ENCODE results near the gene DAP3. TPM values are rescaled to one million over a fixed set of nuclear protein-coding genes. Genes with fewer than 3 reads are reported as not detected.

DAP3 gene
- total and polyA plus RNA-seq, 2 of the 8 experiments (the other 6 are each of a cell fraction or from before 2014, with no cell fraction given): 66.3 to 87.1 TPM

- Histone ChIP-seq H2BK120ac (replicated peaks; ENCODE audit: low read depth, low read length) (no peak overlapping the region), H3K9me3 (ENCODE audit: insufficient read depth in 2 of 2, low read depth in 1 of 2, low read length in 1 of 2) (0 out of 4 replicates have a peak, but pooled peaks cover 0 to 5% of the 10 kb centered on the region in 2 experiments), H2AK5ac (ENCODE audit: low read depth, low read length) (no peak overlapping the region), H3K23me2 (ENCODE audit: low read depth, low read length) (no peaks in the 10 kb centered on the region), H4K5ac (ENCODE audit: insufficient read length, low read depth, low read length) (no peak overlapping the region), H2BK15ac (ENCODE audit: low read length) (no peak overlapping the region), H3K18ac (ENCODE audit: extremely low read depth, low read length) (no peak overlapping the region), H3K79me2 (ENCODE audit: control insufficient read depth in 1 of 2, insufficient read depth in 2 of 2, low read length in 2 of 2) (no peaks in the 10 kb centered on the region), H2BK5ac (ENCODE audit: low read depth, low read length) (no peak overlapping the region), H3K36me3 (ENCODE audit: control insufficient read depth in 2 of 4, insufficient read depth in 4 of 4, low read length in 3 of 4) (no peaks in the 10 kb centered on the region), H3K4me2 (ENCODE audit: insufficient read depth in 1 of 2, low read depth in 2 of 2, low read length in 2 of 2) (no peak overlapping the region), H3K4me1 (replicated peaks in 1 of 4; ENCODE audit: control insufficient read depth in 3 of 4, insufficient read depth in 4 of 4, low read length in 3 of 4) (no peaks in the 10 kb centered on the region), H3K9ac (replicated peaks in 1 of 4; ENCODE audit: extremely low read depth in 1 of 4, low read depth in 3 of 4, low read length in 3 of 4) (no peak overlapping the region), H4K91ac (replicated peaks; ENCODE audit: insufficient read length, low read length) (no peak overlapping the region), H3K4me3 (ENCODE audit: extremely low read depth in 1 of 4, insufficient read depth in 2 of 4, low read depth in 3 of 4, low read length in 4 of 4) (no peak overlapping the region), H3K27ac (ENCODE audit: low read depth, low read length) (no peak overlapping the region), H3K23ac (ENCODE audit: insufficient read length) (no peak overlapping the region), H3K79me1 (ENCODE audit: low read depth, low read length) (no peaks in the 10 kb centered on the region), H2BK20ac (ENCODE audit: low read length) (no peak overlapping the region), H4K8ac (ENCODE audit: extremely low read depth, insufficient read depth, low read length) (no peak overlapping the region), H2AFZ (ENCODE audit: low read length) (no peak overlapping the region), H3K27me3 (replicated peaks in 1 of 4; ENCODE audit: control insufficient read depth in 3 of 4, extremely low read depth in 1 of 4, insufficient read depth in 3 of 4, low read length in 3 of 4) (no peaks in the 10 kb centered on the region; a peak in 1 of 7 replicates), H4K20me1 (replicated peaks in 1 of 2; ENCODE audit: control insufficient read depth in 1 of 2, insufficient read depth in 2 of 2, low read length in 2 of 2) (no peaks in the 10 kb centered on the region), H3K56ac (replicated peaks; ENCODE audit: insufficient read length, low read depth, low read length) (no peak overlapping the region), H2BK12ac (ENCODE audit: low read depth, low read length) (no peak overlapping the region), H3K14ac (ENCODE audit: insufficient read length) (no peak overlapping the region), H3K4ac (replicated peaks; ENCODE audit: insufficient read length, low read depth, low read length) (no peak overlapping the region)
- no peak for DNase-seq (ENCODE audit: low read depth in 1 of 2, low spot score in 2 of 2)
- WGBS, 2 experiments (ENCODE audit: extremely low coverage in 1 of 2, insufficient coverage in 1 of 2, insufficient read length in 1 of 2, insufficient replicate concordance in 2 of 2, low coverage in 1 of 2, low lambda C conversion rate in 2 of 2, missing lambda C conversion rate in 1 of 2): 83% methylated on average over 3 of the region's 3 CpGs; no CpG with 5 or more reads in 1 of the 2 experiments
- POLR2A ChIA-PET (ENCODE audit: partially characterized antibody): interaction anchor here (0.6 kb wide), 1 partner anchor 243 kb away, joined by 3 read pairs; no protein-coding TSS in a partner anchor
- no peak for FAIRE-seq
- CTCF ChIA-PET (ENCODE audit: partially characterized antibody): interaction anchor here (0.8 to 1.3 kb wide), 5 partner anchors 26 to 401 kb away, joined by 3 to 4 read pairs (median 3); no protein-coding TSS in a partner anchor
- no peak for TF ChIP-seq CTBP2 (IDR thresholded peaks at IDR 0.05; ENCODE audit: borderline replicate concordance, insufficient read depth, insufficient read length, low read length)
- TF ChIP-seq EP300 (IDR thresholded peaks at IDR 0.05; ENCODE audit: borderline replicate concordance in 1 of 2, low read depth in 2 of 2, low read length in 2 of 2): no peak
- TF ChIP-seq YY1 (IDR thresholded peaks at IDR 0.05; ENCODE audit: low read depth, low read length): no peak
- no peak for TF ChIP-seq SAP30 (IDR thresholded peaks at IDR 0.05; ENCODE audit: insufficient read depth, insufficient replicate concordance, low read length)
- TF ChIP-seq TAF7 (optimal IDR thresholded peaks at IDR 0.05; ENCODE audit: borderline replicate concordance, low read depth, low read length): no peak
- TF ChIP-seq EGR1 (IDR thresholded peaks at IDR 0.05; ENCODE audit: borderline replicate concordance, low read depth, low read length): no peak
- no peak for TF ChIP-seq CREB1 (IDR thresholded peaks at IDR 0.05)
- TF ChIP-seq TAF1 (IDR thresholded peaks at IDR 0.05; ENCODE audit: low read depth, low read length): no peak
- TF ChIP-seq SP2 (IDR thresholded peaks at IDR 0.05; ENCODE audit: low read length): no peak
- no peak for TF ChIP-seq SIN3A (conservative IDR thresholded peaks at IDR 0.05 in 1 of 2, IDR thresholded peaks at IDR 0.05 in 1 of 2; ENCODE audit: low read depth in 1 of 2, low read length in 2 of 2)
- TF ChIP-seq ZNF274 (IDR thresholded peaks at IDR 0.05; ENCODE audit: borderline replicate concordance, extremely low read depth, low read length): no peak
- no peak for TF ChIP-seq KDM5A (IDR thresholded peaks at IDR 0.05; ENCODE audit: low read length)
These were observed 36.8 kb upstream of the DAP3 start for GRCh38 chr1:155651861-155652661.
